NT2/D1 (cell line): ENCODE data around the gene ITSN2.

Experiments used
- SUZ12 ChIP-seq: IDR thresholded peaks from 2 replicates; pipeline ENCODE4 v1.6.1; 2011; ENCODE audit not compliant: insufficient read length, insufficient read depth; ENCODE audit errors: extremely low read depth
- YY1 ChIP-seq: IDR thresholded peaks from 2 replicates; pipeline ENCODE4 v1.6.1; 2011; ENCODE audit not compliant: insufficient read length, insufficient read depth

DNA sequence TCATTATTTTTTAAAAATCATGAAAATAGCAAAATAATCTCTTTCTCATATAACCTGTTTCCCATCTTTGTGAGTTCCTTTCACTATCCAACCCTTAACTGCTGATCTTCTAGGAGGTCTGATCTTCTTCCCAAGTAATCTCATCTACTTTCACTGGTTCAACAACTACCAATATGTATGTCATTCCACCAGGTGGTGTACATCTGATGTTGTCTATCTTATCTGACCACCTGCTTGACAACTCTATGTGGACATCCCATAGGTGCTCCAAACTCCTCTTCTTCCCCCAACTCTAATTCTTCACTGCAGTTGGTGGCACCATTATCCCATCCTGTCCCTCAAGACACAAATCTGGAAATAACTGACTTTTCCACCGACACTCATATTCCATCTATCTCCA, 123.0 kb downstream of the ITSN2 start:
- TF ChIP-seq YY1 (no peak), SUZ12 (no peak)
